Measurements from ENCODE around the gene PLPP2.
A peak's percentile ranks its signal among the peaks of the same experiment; 100 is the strongest.

The PLPP2 gene

GRCh38 chr19:336067-336614, 44.9 kb upstream of the PLPP2 start:
- Histone ChIP-seq H2BK120ac (ENCODE audit: insufficient read depth, low read length, poor library complexity) (no peak overlapping the region), H3K9me3 (ENCODE audit: insufficient read depth, low read depth, low read length) (no peaks in the 10 kb centered on the region), H3K14ac (ENCODE audit: low read length) (no peak overlapping the region), H3K23ac (ENCODE audit: low read length) (no peak overlapping the region), H2BK5ac (ENCODE audit: low read depth, low read length, poor library complexity) (no peak overlapping the region), H2AFZ (ENCODE audit: insufficient read depth, low read length, poor library complexity) (no peak overlapping the region), H3K4me1 (ENCODE audit: control insufficient read depth in 1 of 2, insufficient read depth in 2 of 2, low read length in 2 of 2) (peaks cover 3 to 13% of the 10 kb centered on the region in 2 experiments), H3K4me3 (ENCODE audit: low read depth, low read length) (no peak overlapping the region), H2AK5ac (ENCODE audit: low read length) (no peak overlapping the region), H3K4ac (ENCODE audit: low read depth, low read length) (peak overlapping the region; percentile 5), H3K79me2 (ENCODE audit: control insufficient read depth, insufficient read depth, low read length, poor library complexity) (peaks cover 17% of the 10 kb centered on the region), H4K12ac (ENCODE audit: low read depth, low read length) (peak overlapping the region; percentile 16), H3K4me2 (ENCODE audit: low read length) (no peak overlapping the region), H3K18ac (ENCODE audit: low read length) (peak overlapping the region; percentile 14), H4K8ac (ENCODE audit: low read depth, low read length) (no peak overlapping the region), H3K79me1 (ENCODE audit: low read length) (no peaks in the 10 kb centered on the region), H3K36me3 (ENCODE audit: control insufficient read depth in 1 of 2, insufficient read depth in 2 of 2, low read length in 2 of 2) (peaks cover 35 to 40% of the 10 kb centered on the region in 2 experiments), H3K9ac (ENCODE audit: low read length) (no peak overlapping the region), H2BK12ac (ENCODE audit: low read length) (no peak overlapping the region), H3K27ac (ENCODE audit: low read depth, low read length) (no peak overlapping the region), H4K91ac (ENCODE audit: low read depth, low read length) (no peak overlapping the region), H3K27me3 (ENCODE audit: insufficient read depth, low read length) (no peaks in the 10 kb centered on the region)
- no peak for DNase-seq
- WGBS (ENCODE audit: extremely low coverage, insufficient coverage, insufficient read length), result no CpG with 5 or more reads among the region's 20 CpGs

DNA sequence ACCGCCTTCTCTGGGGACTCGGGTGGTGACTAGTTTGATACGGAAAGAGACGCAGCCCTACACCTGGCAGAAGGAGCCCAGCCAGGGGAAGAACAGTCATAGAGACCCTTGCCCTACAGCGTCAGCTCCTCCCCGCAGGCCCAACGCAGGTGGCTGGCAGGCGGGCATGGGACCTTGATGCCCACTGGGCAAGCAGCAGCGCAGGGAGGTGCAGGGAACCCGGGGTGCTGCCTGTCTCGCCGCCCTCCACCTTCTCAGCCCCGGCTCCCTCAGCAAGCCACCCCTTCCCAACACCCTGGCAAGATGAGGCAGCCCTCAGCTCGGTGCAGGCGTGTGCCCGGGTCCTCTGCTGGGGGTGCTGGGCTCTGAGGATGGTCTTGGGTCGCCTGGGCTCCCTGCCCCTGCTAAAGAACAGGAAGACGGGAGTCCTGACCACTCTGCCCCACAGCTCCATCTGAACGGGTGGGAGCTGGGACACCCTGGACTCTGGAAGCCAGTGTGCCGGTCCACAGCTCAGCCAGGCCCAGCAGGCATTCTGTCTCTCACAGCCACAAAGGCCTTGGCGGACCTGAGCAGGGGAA, 44.4 kb upstream of the PLPP2 start:
- H3K9ac ChIP-seq (ENCODE audit: low read length), result no peak overlapping the region
- H3K4me2 ChIP-seq (ENCODE audit: low read length), result no peak overlapping the region
- H3K79me1 ChIP-seq (ENCODE audit: low read length), result no peaks in the 10 kb centered on the region
- H4K8ac ChIP-seq (ENCODE audit: low read depth, low read length), result no peak overlapping the region
- H4K91ac ChIP-seq (ENCODE audit: low read depth, low read length), result no peak overlapping the region
- no peak overlapping the region for H3K4me3 ChIP-seq (ENCODE audit: low read depth, low read length)
- no peak overlapping the region for H3K23ac ChIP-seq (ENCODE audit: low read length)
- H3K36me3 ChIP-seq (ENCODE audit: control insufficient read depth in 1 of 2, insufficient read depth in 2 of 2, low read length in 2 of 2), result peaks cover 35 to 38% of the 10 kb centered on the region in 2 experiments
- H3K4ac ChIP-seq (ENCODE audit: low read depth, low read length), result peak overlapping the region; percentile 5
- H3K79me2 ChIP-seq (ENCODE audit: control insufficient read depth, insufficient read depth, low read length, poor library complexity), result peaks cover 13% of the 10 kb centered on the region
- H3K18ac ChIP-seq (ENCODE audit: low read length), result peak overlapping the region; percentile 14
- no peak overlapping the region for H2BK12ac ChIP-seq (ENCODE audit: low read length)
- H3K14ac ChIP-seq (ENCODE audit: low read length), result no peak overlapping the region
- no peak overlapping the region for H3K27ac ChIP-seq (ENCODE audit: low read depth, low read length)
- H2BK120ac ChIP-seq (ENCODE audit: insufficient read depth, low read length, poor library complexity), result no peak overlapping the region
- H3K4me1 ChIP-seq (ENCODE audit: control insufficient read depth in 1 of 2, insufficient read depth in 2 of 2, low read length in 2 of 2), result peaks cover 3 to 8% of the 10 kb centered on the region in 2 experiments
- DNase-seq, result no peak
- WGBS (ENCODE audit: extremely low coverage, insufficient coverage, insufficient read length), result no CpG with 5 or more reads among the region's 21 CpGs
- H2AFZ ChIP-seq (ENCODE audit: insufficient read depth, low read length, poor library complexity), result no peak overlapping the region
- H2AK5ac ChIP-seq (ENCODE audit: low read length), result no peak overlapping the region
- H2BK5ac ChIP-seq (ENCODE audit: low read depth, low read length, poor library complexity), result no peak overlapping the region
- no peaks in the 10 kb centered on the region for H3K9me3 ChIP-seq (ENCODE audit: insufficient read depth, low read depth, low read length)
- no peaks in the 10 kb centered on the region for H3K27me3 ChIP-seq (ENCODE audit: insufficient read depth, low read length)
- H4K12ac ChIP-seq (ENCODE audit: low read depth, low read length), result no peak overlapping the region

DNA sequence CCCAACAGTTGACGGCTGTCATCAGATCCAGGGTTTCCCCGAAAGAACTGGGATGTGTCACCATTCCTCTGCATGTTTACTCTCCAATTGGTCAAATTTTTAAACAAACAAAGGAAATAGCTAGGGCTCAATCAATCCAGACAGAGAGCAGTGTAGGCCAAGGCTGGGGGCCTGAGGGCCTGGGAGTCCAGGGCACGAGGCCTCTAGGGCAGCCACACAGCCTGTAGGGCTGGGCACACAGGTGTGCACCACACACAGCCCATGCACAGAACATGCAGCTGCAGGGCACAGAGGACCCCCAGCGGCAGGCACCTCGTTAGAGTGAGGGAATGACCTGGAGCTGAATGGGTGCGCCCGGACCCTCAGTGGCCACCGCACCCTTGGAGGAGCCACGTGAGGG, 43.9 kb upstream of the PLPP2 start:
- no peak for DNase-seq
- WGBS (ENCODE audit: extremely low coverage, insufficient coverage, insufficient read length), result no CpG with 5 or more reads among the region's 9 CpGs

DNA sequence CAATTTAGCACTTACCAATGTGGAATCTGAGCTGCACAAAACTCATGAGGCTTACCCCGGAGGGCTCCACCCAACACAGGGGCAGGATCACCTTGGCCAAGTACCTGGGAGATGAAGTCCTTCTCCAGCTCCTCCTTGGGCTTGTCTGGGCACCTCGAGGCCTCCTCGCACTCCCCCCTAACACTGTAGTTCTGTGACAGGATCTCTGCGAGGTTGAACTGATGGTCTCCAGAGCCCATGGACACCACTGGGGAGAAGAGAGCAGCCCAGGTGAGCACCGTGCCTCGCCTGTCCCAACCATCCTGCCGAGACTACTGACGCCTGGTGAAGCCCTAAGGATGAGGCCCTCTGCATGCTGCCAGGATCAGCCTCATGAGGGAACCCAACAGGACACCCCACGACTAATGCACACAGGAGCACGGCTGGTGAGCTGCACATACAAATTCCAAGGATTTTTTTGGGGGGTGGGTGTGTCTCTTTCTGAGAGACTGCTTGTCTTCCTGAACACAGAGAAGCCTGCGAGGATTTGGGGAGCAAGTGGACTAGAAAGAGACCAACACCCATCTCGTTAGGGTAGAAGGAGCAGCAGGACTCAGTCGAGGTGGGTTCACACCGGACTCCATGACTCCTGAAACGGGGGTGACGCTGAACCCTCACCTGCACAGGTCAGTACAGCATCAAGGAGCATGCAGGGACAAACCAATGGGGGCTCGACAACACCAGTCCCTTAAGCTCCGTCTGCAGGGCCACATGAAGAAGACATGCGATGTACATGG, 43.3 kb upstream of the PLPP2 start:
- DNase-seq, result no peak
- H2BK12ac ChIP-seq (ENCODE audit: low read length), result no peak overlapping the region
- H3K18ac ChIP-seq (ENCODE audit: low read length), result peak overlapping the region; percentile 52
- no peak overlapping the region for H3K4me2 ChIP-seq (ENCODE audit: low read length)
- H3K4me3 ChIP-seq (ENCODE audit: low read depth, low read length), result no peak overlapping the region
- peak overlapping the region; percentile 21 for H3K4ac ChIP-seq (ENCODE audit: low read depth, low read length)
- peaks cover 11% of the 10 kb centered on the region for H3K79me2 ChIP-seq (ENCODE audit: control insufficient read depth, insufficient read depth, low read length, poor library complexity)
- H2BK5ac ChIP-seq (ENCODE audit: low read depth, low read length, poor library complexity), result no peak overlapping the region
- no CpG with 5 or more reads among the region's 19 CpGs for WGBS (ENCODE audit: extremely low coverage, insufficient coverage, insufficient read length)
- H4K91ac ChIP-seq (ENCODE audit: low read depth, low read length), result no peak overlapping the region
- no peak overlapping the region for H3K9ac ChIP-seq (ENCODE audit: low read length)
- H3K36me3 ChIP-seq (ENCODE audit: control insufficient read depth in 1 of 2, insufficient read depth in 2 of 2, low read length in 2 of 2), result peaks cover 42 to 43% of the 10 kb centered on the region in 2 experiments
- no peak overlapping the region for H3K14ac ChIP-seq (ENCODE audit: low read length)
- H3K79me1 ChIP-seq (ENCODE audit: low read length), result no peaks in the 10 kb centered on the region
- no peak overlapping the region for H2BK120ac ChIP-seq (ENCODE audit: insufficient read depth, low read length, poor library complexity)
- no peak overlapping the region for H3K27ac ChIP-seq (ENCODE audit: low read depth, low read length)
- H3K27me3 ChIP-seq (ENCODE audit: insufficient read depth, low read length), result no peaks in the 10 kb centered on the region
- H3K4me1 ChIP-seq (ENCODE audit: control insufficient read depth in 1 of 2, insufficient read depth in 2 of 2, low read length in 2 of 2), result peaks cover 3 to 8% of the 10 kb centered on the region in 2 experiments
- H4K12ac ChIP-seq (ENCODE audit: low read depth, low read length), result no peak overlapping the region
- no peak overlapping the region for H2AK5ac ChIP-seq (ENCODE audit: low read length)
- no peak overlapping the region for H2AFZ ChIP-seq (ENCODE audit: insufficient read depth, low read length, poor library complexity)
- peaks cover 2% of the 10 kb centered on the region for H3K9me3 ChIP-seq (ENCODE audit: insufficient read depth, low read depth, low read length)
- H3K23ac ChIP-seq (ENCODE audit: low read length), result no peak overlapping the region
- no peak overlapping the region for H4K8ac ChIP-seq (ENCODE audit: low read depth, low read length)

More for the DNA sequence above, 43.9 kb upstream of the PLPP2 start:
- peak overlapping the region; percentile 5 for H3K4ac ChIP-seq (ENCODE audit: low read depth, low read length)
- H3K79me1 ChIP-seq (ENCODE audit: low read length), result no peaks in the 10 kb centered on the region
- no peaks in the 10 kb centered on the region for H3K9me3 ChIP-seq (ENCODE audit: insufficient read depth, low read depth, low read length)
- H4K8ac ChIP-seq (ENCODE audit: low read depth, low read length), result no peak overlapping the region
- H2BK12ac ChIP-seq (ENCODE audit: low read length), result no peak overlapping the region
- H3K36me3 ChIP-seq (ENCODE audit: control insufficient read depth in 1 of 2, insufficient read depth in 2 of 2, low read length in 2 of 2), result peaks cover 36 to 39% of the 10 kb centered on the region in 2 experiments
- no peak overlapping the region for H3K14ac ChIP-seq (ENCODE audit: low read length)
- no peaks in the 10 kb centered on the region for H3K27me3 ChIP-seq (ENCODE audit: insufficient read depth, low read length)
- no peak overlapping the region for H3K23ac ChIP-seq (ENCODE audit: low read length)
- H3K18ac ChIP-seq (ENCODE audit: low read length), result no peak overlapping the region
- no peak overlapping the region for H3K4me2 ChIP-seq (ENCODE audit: low read length)
- no peak overlapping the region for H3K27ac ChIP-seq (ENCODE audit: low read depth, low read length)
- peaks cover 3 to 8% of the 10 kb centered on the region in 2 experiments for H3K4me1 ChIP-seq (ENCODE audit: control insufficient read depth in 1 of 2, insufficient read depth in 2 of 2, low read length in 2 of 2)
- no peak overlapping the region for H3K4me3 ChIP-seq (ENCODE audit: low read depth, low read length)
- H4K12ac ChIP-seq (ENCODE audit: low read depth, low read length), result no peak overlapping the region
- H2BK120ac ChIP-seq (ENCODE audit: insufficient read depth, low read length, poor library complexity), result no peak overlapping the region
- H2BK5ac ChIP-seq (ENCODE audit: low read depth, low read length, poor library complexity), result no peak overlapping the region
- no peak overlapping the region for H2AFZ ChIP-seq (ENCODE audit: insufficient read depth, low read length, poor library complexity)
- peaks cover 12% of the 10 kb centered on the region for H3K79me2 ChIP-seq (ENCODE audit: control insufficient read depth, insufficient read depth, low read length, poor library complexity)
- no peak overlapping the region for H4K91ac ChIP-seq (ENCODE audit: low read depth, low read length)
- no peak overlapping the region for H2AK5ac ChIP-seq (ENCODE audit: low read length)
- H3K9ac ChIP-seq (ENCODE audit: low read length), result no peak overlapping the region
